Measurements from ENCODE around the gene NIPBL.
"Not testable (repeated sequence)": the region's sequence is repeated elsewhere in the genome, so short reads cannot be mapped to it uniquely, and the experiment has no call there.

The NIPBL gene

DNA sequence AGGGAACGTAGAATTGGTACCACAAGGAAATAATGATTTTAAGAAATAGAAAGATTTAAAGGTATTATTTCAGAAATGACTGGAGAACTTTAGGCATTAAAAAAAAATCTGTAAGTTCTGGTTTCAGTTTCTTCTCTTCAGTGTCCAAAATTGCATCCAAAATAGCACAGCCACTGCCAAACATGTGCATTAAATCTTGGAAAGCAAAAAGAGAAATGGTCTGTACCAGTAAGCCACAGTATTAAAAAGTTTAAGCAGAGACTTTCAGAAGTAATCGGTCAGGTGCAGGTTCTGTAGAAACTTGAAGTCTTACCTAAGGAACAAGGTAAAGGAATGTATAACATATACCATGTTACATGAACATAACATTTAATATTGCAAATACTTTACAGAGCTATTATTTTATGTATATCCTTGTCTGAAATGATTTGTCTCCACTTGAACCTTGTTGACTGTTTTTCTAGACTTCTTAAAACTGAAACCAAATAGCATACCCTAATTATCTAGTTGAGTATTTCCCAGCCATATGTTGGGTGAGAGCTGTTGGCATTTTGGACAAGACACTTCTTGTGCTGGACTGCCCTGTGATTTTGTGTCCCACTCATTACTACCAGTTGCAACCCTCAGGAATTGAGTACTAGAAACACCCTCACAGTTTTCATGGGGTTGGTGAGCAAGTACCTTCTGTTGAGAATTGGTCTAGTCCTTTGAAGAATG, 32.1 kb downstream of the NIPBL start:
- DNase-seq, result peak; percentile 29

GRCh38 chr5:36915653-36916052, 39.1 kb downstream of the NIPBL start:
- DNase-seq, result no peak

- not testable (repeated sequence) for DNase-seq
These were observed 40.0 kb downstream of the NIPBL start for GRCh38 chr5:36916614-36917013.

- DNase-seq, result not testable (repeated sequence)
These were observed 40.8 kb downstream of the NIPBL start for GRCh38 chr5:36917358-36917757.

GRCh38 chr5:36919238-36919637, 42.7 kb downstream of the NIPBL start:
- DNase-seq, result no peak

GRCh38 chr5:36919650-36920049, 43.1 kb downstream of the NIPBL start:
- no peak for DNase-seq

GRCh38 chr5:36928947-36929346, 52.4 kb downstream of the NIPBL start:
- no peak for DNase-seq

- DNase-seq, result no peak
These were observed 52.9 kb downstream of the NIPBL start for GRCh38 chr5:36929438-36929837.

DNA sequence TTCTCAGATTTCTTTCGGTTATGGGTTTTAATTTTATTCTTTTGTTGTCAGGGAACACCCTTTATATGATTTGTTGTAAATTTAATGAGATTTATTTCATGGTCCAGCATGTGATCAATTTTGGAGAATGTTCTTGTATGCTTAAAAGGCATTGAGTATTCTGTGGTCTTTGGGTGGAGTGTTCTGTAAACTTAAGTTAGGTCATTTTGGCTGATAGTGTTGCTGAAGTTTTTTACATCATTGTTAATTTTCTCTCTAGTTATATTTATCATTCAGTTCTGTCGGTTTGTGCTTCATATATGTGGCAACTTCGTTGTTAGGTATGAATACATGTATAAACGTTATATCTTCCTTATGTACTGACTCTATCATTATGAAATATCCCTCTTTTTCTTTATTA, 55.5 kb downstream of the NIPBL start:
- DNase-seq, result no peak

DNA sequence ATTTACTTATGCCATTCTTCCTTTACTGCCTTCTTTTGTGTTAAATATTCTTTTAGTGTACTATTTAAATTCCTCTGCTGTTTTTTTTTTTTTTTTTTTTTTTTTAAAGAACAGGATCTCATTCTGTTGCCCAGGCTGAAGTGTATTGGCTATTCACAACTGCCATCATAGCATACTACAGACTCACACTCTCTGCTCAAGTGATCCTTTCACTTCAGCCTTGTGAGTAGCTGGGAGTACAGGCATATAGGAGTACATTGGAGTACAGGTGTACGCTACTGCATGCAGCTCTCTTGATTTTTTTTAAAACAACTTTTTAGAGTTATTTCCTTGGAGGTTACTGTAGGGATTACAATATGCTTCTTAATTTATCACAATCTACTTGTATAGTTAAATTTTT, 56.1 kb downstream of the NIPBL start:
- DNase-seq, result no peak

DNA sequence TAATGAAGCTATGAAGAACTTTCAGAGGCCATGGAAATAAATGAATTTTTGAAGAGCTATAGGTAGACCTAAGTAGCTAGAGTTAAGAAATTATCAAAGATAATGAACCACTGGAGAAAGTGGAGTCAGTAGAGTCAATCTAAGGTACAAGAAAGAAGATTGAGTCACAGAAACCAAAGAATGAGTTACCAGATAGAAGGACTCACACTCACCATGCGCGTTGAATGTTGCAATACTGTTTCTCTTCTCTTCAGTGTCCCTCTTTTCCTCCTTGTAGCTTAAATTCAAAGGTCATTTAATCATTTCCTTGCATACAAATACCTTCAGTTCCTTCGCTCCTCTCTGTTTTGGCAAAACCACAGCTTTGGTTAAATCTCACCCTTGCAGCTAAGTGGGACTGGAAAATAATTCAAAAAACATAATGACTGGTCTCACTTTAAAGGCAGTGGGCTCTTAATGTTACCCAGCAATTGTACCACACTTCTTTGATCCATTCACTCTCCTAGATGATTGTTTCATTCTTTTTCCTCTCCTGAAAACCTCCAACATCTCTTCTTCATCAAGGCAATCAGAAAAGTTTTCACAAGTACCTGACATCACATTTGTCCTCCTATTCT, 58.3 kb downstream of the NIPBL start:
- DNase-seq, result peak; percentile 52

GRCh38 chr5:36935805-36936204, 59.2 kb downstream of the NIPBL start:
- no peak for DNase-seq

DNA sequence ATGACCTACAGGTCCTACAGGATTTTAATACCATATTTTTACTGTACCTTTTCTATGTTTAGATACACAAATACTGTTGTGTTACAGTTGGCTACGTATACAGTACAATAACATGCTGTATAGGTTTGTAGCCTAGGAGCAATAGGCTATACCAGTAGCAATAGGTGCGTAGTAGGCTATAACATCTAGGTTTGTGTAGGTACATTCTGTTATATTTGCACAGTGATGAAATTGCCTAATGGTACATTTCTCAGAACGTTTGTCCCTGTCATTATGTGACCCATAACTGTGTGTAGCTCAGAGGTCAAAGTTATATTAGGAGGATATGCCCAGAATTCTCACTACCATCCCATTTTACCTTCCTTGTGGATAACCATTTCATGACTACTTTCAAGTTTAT, 59.7 kb downstream of the NIPBL start:
- DNase-seq, result no peak

DNA sequence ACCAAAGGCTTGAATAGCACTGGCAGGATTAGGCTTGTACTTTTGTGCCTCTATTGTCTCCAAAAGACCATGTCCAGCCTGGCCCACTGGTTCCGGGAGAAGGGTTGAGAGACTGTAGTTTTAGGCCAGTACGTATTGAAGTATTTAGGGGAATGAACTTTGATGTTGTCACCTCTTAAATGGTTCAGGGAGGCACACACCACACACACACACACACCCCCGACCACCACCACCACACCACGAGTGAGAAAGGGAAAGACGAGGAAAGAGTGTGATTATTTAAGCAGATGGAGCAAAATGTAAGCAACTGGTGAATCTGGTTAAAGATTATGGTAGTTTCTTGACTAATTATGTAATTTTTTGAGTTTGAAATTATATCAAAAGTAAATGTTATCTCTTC, 61.6 kb downstream of the NIPBL start:
- DNase-seq, result no peak

DNA sequence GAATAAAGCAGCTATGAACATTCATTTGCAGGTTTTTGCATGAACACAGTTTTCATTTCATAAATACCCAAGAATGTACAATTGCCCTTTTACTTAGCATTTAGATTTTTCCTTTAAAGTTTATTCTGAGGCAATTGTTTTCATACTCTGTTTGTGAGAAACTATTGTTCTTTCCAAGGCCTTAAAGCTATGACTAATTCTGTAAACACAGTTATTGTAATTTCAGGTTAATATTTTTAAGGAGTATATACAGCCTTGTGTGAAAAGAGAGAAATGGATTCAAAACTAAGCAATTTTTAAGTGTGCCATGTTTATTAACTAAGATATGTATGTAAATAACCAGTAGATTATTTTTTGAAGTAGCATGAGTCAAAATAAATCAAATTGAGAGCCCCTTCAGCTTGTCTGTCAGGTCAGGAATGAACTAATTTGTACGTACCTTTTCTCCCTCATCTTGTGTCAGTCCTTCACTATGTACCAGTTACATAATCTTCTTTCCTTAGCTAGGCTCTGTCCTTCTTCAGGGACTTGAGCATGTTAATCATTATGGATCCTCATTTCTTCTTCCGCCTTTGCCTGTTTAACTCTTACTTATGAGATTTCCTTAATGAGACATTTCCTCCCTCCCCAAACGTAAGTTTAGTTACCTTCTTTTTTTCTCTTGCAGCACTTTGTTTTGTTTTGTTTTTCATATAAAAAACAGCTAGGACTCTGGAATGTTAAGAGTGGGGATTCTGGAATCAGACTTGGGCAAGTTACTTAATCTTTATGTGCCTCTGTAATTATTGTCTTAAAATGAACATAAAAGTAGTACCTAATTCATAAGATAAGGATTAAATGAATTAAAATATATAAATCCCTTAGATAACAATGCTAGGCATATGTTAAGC, 63.6 kb downstream of the NIPBL start:
- DNase-seq, result no peak

DNA sequence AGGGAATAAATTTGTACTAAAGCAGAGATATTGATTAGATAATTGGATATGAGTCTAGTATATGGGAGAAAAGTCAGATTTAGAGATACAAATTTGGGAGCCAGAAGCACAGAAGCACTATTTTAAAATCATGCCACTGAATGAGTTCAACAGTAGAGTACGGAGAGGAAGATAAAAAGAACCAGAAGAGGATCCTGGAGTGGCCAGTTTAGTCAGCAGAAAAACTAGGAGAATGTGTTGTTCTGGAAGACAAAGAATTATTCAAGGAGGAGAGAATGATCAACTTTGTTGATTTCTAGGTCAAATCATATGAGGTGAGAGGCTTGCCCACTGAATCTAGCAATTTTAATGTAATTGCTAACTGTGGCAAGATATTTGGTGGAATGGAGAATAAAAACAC, 67.0 kb downstream of the NIPBL start:
- DNase-seq, result no peak

DNA sequence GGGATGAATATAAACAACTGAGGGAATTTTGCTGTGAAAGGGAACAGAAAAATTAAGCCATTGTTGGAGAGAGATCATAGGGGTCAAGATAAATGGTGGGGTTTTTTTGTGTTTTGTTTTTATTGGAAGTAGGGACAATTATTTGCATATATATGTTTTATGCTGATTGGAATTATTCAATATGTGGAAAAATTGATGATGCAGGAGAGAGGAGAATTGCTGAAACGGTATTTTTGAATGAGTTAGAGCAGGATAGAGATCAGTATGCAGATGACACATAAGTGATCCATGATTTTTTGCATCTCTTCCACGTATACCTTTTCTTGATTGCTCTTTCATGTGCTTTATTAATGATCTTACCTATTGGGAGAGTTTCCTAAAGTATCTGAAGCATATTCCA, 67.5 kb downstream of the NIPBL start:
- DNase-seq, result no peak

DNA sequence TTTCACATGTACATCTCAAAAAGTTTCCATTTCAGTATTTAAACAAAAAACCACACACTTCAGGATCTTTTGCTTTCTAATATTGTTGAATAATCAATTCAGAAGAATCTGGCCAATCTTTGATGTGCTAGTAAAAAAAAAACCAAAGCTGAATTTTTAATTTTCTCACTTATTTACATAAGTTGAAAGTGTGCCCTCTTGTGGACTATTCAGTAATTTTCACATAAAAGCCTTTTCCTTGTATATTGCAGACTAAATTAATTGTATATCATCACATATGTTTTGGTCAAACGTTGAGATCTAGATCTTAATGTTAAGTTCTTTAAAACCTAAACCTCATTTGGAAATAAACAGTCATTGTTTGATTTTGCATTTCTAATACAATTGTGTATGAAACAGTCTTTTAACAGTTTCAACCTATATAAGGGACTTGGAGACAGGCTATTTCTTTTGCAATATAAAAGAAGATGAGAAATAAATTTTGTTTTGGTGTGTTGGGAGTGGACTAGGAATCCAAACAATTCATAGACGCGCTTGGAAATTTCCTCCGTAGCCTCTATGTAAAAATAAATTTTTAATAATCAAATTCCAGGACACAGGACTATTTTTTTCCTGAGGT, 68.1 kb downstream of the NIPBL start:
- DNase-seq, result peak; percentile 55

GRCh38 chr5:36945687-36946086, 69.1 kb downstream of the NIPBL start:
- no peak for DNase-seq

DNA sequence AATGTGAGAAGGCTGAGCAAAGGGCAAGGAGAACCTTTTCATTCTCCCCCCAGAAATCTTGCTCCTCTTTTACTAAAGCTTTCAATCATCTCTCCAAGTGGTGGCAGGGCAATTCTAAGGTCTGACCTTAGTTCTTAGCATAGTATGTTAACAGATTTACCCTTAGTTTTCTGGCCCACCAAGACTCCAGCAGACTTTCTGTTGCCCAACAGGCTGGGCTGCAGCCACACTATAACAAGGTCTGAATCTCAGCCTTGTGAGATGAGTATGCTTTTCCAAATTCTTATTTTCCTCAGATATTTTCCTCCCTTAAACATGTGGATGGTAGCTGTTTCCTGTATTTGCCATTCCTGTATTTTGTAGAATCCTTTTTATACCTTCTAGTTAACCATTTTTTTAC, 69.5 kb downstream of the NIPBL start:
- no peak for DNase-seq

- DNase-seq, result no peak
These were observed 71.5 kb downstream of the NIPBL start for GRCh38 chr5:36948041-36948440.

GRCh38 chr5:36948650-36949049, 72.1 kb downstream of the NIPBL start:
- no peak for DNase-seq

DNA sequence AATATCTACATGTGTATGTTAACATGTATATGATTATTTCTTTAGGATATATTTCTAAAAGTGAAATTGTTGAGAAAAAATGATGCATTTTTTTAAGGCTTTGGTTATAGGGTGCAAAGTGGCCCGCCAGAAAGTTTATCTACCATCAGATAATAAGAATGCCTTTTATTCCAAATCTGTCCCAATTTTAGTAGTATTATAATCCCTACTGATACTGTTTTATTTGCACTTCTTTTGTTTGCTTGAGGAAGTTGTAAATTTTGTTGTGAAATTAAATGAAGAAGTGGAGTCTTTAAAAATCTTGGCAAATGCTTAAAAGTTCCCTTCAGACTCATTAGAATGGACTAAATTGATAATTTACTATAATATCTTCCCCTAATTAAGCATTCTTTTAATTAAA, 73.0 kb downstream of the NIPBL start:
- DNase-seq, result no peak
